Measurements from ENCODE around the gene GSTA1. TPM values are rescaled to one million over a fixed set of nuclear protein-coding genes. Genes with fewer than 3 reads are reported as not detected.
A peak's percentile ranks its signal among the peaks of the same experiment; 100 is the strongest.
"Not testable (repeated sequence)": the region's sequence is repeated elsewhere in the genome, so short reads cannot be mapped to it uniquely, and the experiment has no call there.

GSTA1 gene
- total RNA-seq (1 to 10 TPM in 1 of 2 donors, not detected in 1; 1.7 TPM), polyA plus RNA-seq (100 to 1,000 TPM in 1 of 2 donors, not detected in 1; 248 TPM)
- long read RNA-seq, donor 1, partial matches to known transcripts: 1 of 4 reads
- long read RNA-seq, donor 1, other reads (novel, unspliced or antisense): 3 of 4 reads
- long read RNA-seq, donor 2: 0 reads

GRCh38 chr6:52803668-52804255, at the start of gene GSTA1:
GSTA1 (minus strand) TSS chr6:52803816; CDS start chr6:52799267, 4,549 bp downstream.
- intact Hi-C loops (cut with DNase I); H3K4me3 ChIP-seq (ENCODE audit: low read length in 2 of 2); H3K36me3 ChIP-seq (ENCODE audit: control insufficient read depth in 1 of 2, insufficient read depth in 2 of 2, low read length in 1 of 2); H3K9me3 ChIP-seq (ENCODE audit: control insufficient read depth, low read length); ATAC-seq (ENCODE audit: low FRiP score); H3K27me3 ChIP-seq (ENCODE audit: control insufficient read depth in 1 of 2, insufficient read depth in 2 of 2, low read length in 1 of 2); H3K4me1 ChIP-seq (ENCODE audit: control insufficient read depth in 1 of 2, insufficient read depth in 2 of 2, low read length in 2 of 2); DNase-seq; H3K27ac ChIP-seq (ENCODE audit: low read depth in 1 of 2, low read length in 2 of 2): not testable (repeated sequence)
- 44 to 50% methylated on average over 5 of the region's 5 CpGs for WGBS, 2 donors

- Histone ChIP-seq H3K9me3 (ENCODE audit: control insufficient read depth, low read length) (peaks cover 6% of the 10 kb centered on the region), H3K27ac (ENCODE audit: low read depth in 1 of 2, low read length in 2 of 2) (no peak overlapping the region), H3K27me3 (ENCODE audit: control insufficient read depth in 1 of 2, insufficient read depth in 2 of 2, low read length in 1 of 2) (no peaks in the 10 kb centered on the region), H3K4me3 (ENCODE audit: low read length in 2 of 2) (no peak overlapping the region), H3K4me1 (ENCODE audit: control insufficient read depth in 1 of 2, insufficient read depth in 2 of 2, low read length in 2 of 2) (no peaks in the 10 kb centered on the region), H3K36me3 (ENCODE audit: control insufficient read depth in 1 of 2, insufficient read depth in 2 of 2, low read length in 1 of 2) (no peaks in the 10 kb centered on the region)
- intact Hi-C loops (cut with DNase I): no loop called here
- WGBS, 2 donors: 81 to 84% methylated on average over 4 of the region's 4 CpGs
- DNase-seq (no peak), ATAC-seq (ENCODE audit: low FRiP score) (no peak)
These were observed 45.5 kb upstream of the GSTA1 start for GRCh38 chr6:52849137-52849536.

GRCh38 chr6:52846002-52846401, 42.4 kb upstream of the GSTA1 start:
- no peak for ATAC-seq (ENCODE audit: low FRiP score)
- no peaks in the 10 kb centered on the region for H3K4me1 ChIP-seq (ENCODE audit: control insufficient read depth in 1 of 2, insufficient read depth in 2 of 2, low read length in 2 of 2)
- no peak overlapping the region for H3K4me3 ChIP-seq (ENCODE audit: low read length in 2 of 2)
- WGBS, 2 donors: 42 to 58% methylated on average over 1 of the region's 1 CpG
- no peaks in the 10 kb centered on the region for H3K27me3 ChIP-seq (ENCODE audit: control insufficient read depth in 1 of 2, insufficient read depth in 2 of 2, low read length in 1 of 2)
- no peak for DNase-seq
- intact Hi-C loops (cut with DNase I): no loop called here
- H3K36me3 ChIP-seq (ENCODE audit: control insufficient read depth in 1 of 2, insufficient read depth in 2 of 2, low read length in 1 of 2): no peaks in the 10 kb centered on the region
- peaks cover 6% of the 10 kb centered on the region for H3K9me3 ChIP-seq (ENCODE audit: control insufficient read depth, low read length)
- no peak overlapping the region for H3K27ac ChIP-seq (ENCODE audit: low read depth in 1 of 2, low read length in 2 of 2)

GRCh38 chr6:52843605-52844004, 40.0 kb upstream of the GSTA1 start:
- Histone ChIP-seq H3K4me3 (ENCODE audit: low read length in 2 of 2) (no peak overlapping the region), H3K36me3 (ENCODE audit: control insufficient read depth in 1 of 2, insufficient read depth in 2 of 2, low read length in 1 of 2) (no peaks in the 10 kb centered on the region), H3K4me1 (ENCODE audit: control insufficient read depth in 1 of 2, insufficient read depth in 2 of 2, low read length in 2 of 2) (no peaks in the 10 kb centered on the region), H3K9me3 (ENCODE audit: control insufficient read depth, low read length) (peaks cover 4% of the 10 kb centered on the region), H3K27ac (ENCODE audit: low read depth in 1 of 2, low read length in 2 of 2) (no peak overlapping the region), H3K27me3 (ENCODE audit: control insufficient read depth in 1 of 2, insufficient read depth in 2 of 2, low read length in 1 of 2) (no peaks in the 10 kb centered on the region)
- DNase-seq (no peak), ATAC-seq (ENCODE audit: low FRiP score) (no peak)
- 92 to 93% methylated on average over 4 of the region's 4 CpGs for WGBS, 2 donors
- intact Hi-C loops (cut with DNase I): no loop called here

- ATAC-seq (ENCODE audit: low FRiP score) (no peak), DNase-seq (no peak)
- H3K27ac ChIP-seq (ENCODE audit: low read depth in 1 of 2, low read length in 2 of 2): no peak within 1 kb of the TSS
- no peaks in the 10 kb centered on the region for H3K27me3 ChIP-seq (ENCODE audit: control insufficient read depth in 1 of 2, insufficient read depth in 2 of 2, low read length in 1 of 2)
- no peak within 1 kb of the TSS for H3K4me3 ChIP-seq (ENCODE audit: low read length in 2 of 2)
- no peaks in the 10 kb centered on the region for H3K36me3 ChIP-seq (ENCODE audit: control insufficient read depth in 1 of 2, insufficient read depth in 2 of 2, low read length in 1 of 2)
- H3K4me1 ChIP-seq (ENCODE audit: control insufficient read depth in 1 of 2, insufficient read depth in 2 of 2, low read length in 2 of 2): no peaks in the 10 kb centered on the region
- H3K9me3 ChIP-seq (ENCODE audit: control insufficient read depth, low read length): no peaks in the 10 kb centered on the region
- 85 to 86% methylated on average over 5 of the region's 5 CpGs for WGBS, 2 donors
- intact Hi-C loops (cut with DNase I): no loop called here
These were observed 37.4 kb upstream of the GSTA1 start, which contains the start of gene GSTA5 for GRCh38 chr6:52840763-52841585. GSTA5 (minus strand) TSS chr6:52840813.

GRCh38 chr6:52839124-52840055, 35.8 kb upstream of the GSTA1 start:
- Histone ChIP-seq H3K27ac (ENCODE audit: low read depth in 1 of 2, low read length in 2 of 2) (no peak overlapping the region), H3K9me3 (ENCODE audit: control insufficient read depth, low read length) (no peaks in the 10 kb centered on the region), H3K4me3 (ENCODE audit: low read length in 2 of 2) (no peak overlapping the region), H3K36me3 (ENCODE audit: control insufficient read depth in 1 of 2, insufficient read depth in 2 of 2, low read length in 1 of 2) (no peaks in the 10 kb centered on the region), H3K4me1 (ENCODE audit: control insufficient read depth in 1 of 2, insufficient read depth in 2 of 2, low read length in 2 of 2) (no peaks in the 10 kb centered on the region), H3K27me3 (ENCODE audit: control insufficient read depth in 1 of 2, insufficient read depth in 2 of 2, low read length in 1 of 2) (no peaks in the 10 kb centered on the region)
- intact Hi-C loops (cut with DNase I): no loop called here
- peak; percentile 66 for ATAC-seq (ENCODE audit: low FRiP score)
- WGBS, 2 donors: 63 to 64% methylated on average over 20 of the region's 20 CpGs
- DNase-seq: peak in 1 of 2 donors; percentile 52

- DNase-seq: no peak
- ATAC-seq (ENCODE audit: low FRiP score): no peak
- intact Hi-C loops (cut with DNase I): no loop called here
- Histone ChIP-seq H3K4me1 (ENCODE audit: control insufficient read depth in 1 of 2, insufficient read depth in 2 of 2, low read length in 2 of 2) (no peaks in the 10 kb centered on the region), H3K9me3 (ENCODE audit: control insufficient read depth, low read length) (no peaks in the 10 kb centered on the region), H3K36me3 (ENCODE audit: control insufficient read depth in 1 of 2, insufficient read depth in 2 of 2, low read length in 1 of 2) (no peaks in the 10 kb centered on the region), H3K4me3 (ENCODE audit: low read length in 2 of 2) (no peak overlapping the region), H3K27me3 (ENCODE audit: control insufficient read depth in 1 of 2, insufficient read depth in 2 of 2, low read length in 1 of 2) (no peaks in the 10 kb centered on the region), H3K27ac (ENCODE audit: low read depth in 1 of 2, low read length in 2 of 2) (no peak overlapping the region)
- 68 to 75% methylated on average over 1 of the region's 1 CpG for WGBS, 2 donors
These were observed 30.9 kb upstream of the GSTA1 start for GRCh38 chr6:52834481-52834880.

- intact Hi-C loops (cut with DNase I); H3K4me3 ChIP-seq (ENCODE audit: low read length in 2 of 2); H3K36me3 ChIP-seq (ENCODE audit: control insufficient read depth in 1 of 2, insufficient read depth in 2 of 2, low read length in 1 of 2); H3K27me3 ChIP-seq (ENCODE audit: control insufficient read depth in 1 of 2, insufficient read depth in 2 of 2, low read length in 1 of 2); H3K27ac ChIP-seq (ENCODE audit: low read depth in 1 of 2, low read length in 2 of 2); H3K4me1 ChIP-seq (ENCODE audit: control insufficient read depth in 1 of 2, insufficient read depth in 2 of 2, low read length in 2 of 2); ATAC-seq (ENCODE audit: low FRiP score); DNase-seq; H3K9me3 ChIP-seq (ENCODE audit: control insufficient read depth, low read length): not testable (repeated sequence)
- WGBS, 2 donors: 81 to 85% methylated on average over 4 of the region's 4 CpGs
These were observed 27.3 kb upstream of the GSTA1 start for GRCh38 chr6:52830869-52831268.

Data from aorta (tissue), 5 donors.